Measurements from ENCODE around the gene GLRX5.

GRCh38 chr14:95523815-95524448 lies 10.9 kb upstream of the GLRX5 start:
- TF ChIP-seq, protein P1, sequence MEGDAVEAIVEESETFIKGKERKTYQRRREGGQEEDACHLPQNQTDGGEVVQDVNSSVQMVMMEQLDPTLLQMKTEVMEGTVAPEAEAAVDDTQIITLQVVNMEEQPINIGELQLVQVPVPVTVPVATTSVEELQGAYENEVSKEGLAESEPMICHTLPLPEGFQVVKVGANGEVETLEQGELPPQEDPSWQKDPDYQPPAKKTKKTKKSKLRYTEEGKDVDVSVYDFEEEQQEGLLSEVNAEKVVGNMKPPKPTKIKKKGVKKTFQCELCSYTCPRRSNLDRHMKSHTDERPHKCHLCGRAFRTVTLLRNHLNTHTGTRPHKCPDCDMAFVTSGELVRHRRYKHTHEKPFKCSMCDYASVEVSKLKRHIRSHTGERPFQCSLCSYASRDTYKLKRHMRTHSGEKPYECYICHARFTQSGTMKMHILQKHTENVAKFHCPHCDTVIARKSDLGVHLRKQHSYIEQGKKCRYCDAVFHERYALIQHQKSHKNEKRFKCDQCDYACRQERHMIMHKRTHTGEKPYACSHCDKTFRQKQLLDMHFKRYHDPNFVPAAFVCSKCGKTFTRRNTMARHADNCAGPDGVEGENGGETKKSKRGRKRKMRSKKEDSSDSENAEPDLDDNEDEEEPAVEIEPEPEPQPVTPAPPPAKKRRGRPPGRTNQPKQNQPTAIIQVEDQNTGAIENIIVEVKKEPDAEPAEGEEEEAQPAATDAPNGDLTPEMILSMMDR (IDR thresholded peaks at IDR 0.05 in 4 of 5, conservative IDR thresholded peaks at IDR 0.05 in 1 of 5), result no peak
- no peak for TF ChIP-seq POLR2A (IDR thresholded peaks at IDR 0.05)

Measured in gastrocnemius medialis (tissue), 4 donors.